Measurements from ENCODE around the gene GLG1.
A peak's percentile ranks its signal among the peaks of the same experiment; 100 is the strongest.

GLG1 gene

DNA sequence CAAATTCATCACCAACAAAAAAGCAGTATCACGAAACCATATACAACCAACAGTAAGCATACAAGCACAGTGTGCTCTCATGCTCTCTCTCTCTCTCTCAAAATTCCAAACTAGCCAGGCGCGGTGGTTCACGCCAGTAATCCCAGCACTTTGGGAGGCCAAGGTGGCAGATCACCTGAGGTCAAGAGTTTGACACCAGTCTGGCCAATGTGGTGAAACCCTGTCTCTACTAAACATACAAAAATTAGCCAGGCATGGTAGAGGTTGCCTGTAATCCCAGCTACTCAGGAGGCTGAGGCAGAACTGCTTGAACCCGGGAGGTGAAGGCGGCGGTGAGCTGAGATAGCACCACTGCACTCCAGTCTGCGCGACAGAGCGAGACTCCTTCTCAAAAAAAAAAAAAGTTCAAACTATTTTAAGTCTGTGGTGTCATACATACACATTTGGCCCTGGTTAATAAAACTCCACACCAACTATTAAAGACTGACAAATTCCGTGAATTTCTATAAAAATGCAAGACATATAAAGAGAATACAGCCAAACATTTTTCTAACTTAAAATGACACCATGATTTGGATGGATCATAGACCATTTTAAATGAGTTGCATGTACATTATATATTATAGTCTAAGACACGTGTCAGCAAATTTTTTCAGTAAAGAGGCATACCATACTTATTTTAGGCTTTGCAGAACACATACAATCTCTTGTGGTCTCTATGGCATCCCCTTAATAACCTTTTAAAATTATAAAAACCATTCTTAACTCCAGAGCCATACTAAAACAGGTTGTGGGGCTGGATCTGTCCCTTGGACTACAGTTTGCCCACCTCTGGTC, 30.9 kb downstream of the GLG1 start:
- H3K4me3 ChIP-seq (ENCODE audit: low read length) = no peak overlapping the region
- TF ChIP-seq CTCF (conservative IDR thresholded peaks at IDR 0.05; ENCODE audit: low read length) = no peak
- DNase-seq (ENCODE audit: low read depth) = no peak

GRCh38 chr16:74575175-74575806, 31.6 kb downstream of the GLG1 start:
- no peak overlapping the region for H3K4me3 ChIP-seq (ENCODE audit: low read length)
- TF ChIP-seq CTCF (conservative IDR thresholded peaks at IDR 0.05; ENCODE audit: low read length) = no peak
- DNase-seq (ENCODE audit: low read depth) = no peak

GRCh38 chr16:74574146-74574545, 32.8 kb downstream of the GLG1 start:
- DNase-seq (ENCODE audit: low read depth) = no peak
- no peak for TF ChIP-seq CTCF (conservative IDR thresholded peaks at IDR 0.05; ENCODE audit: low read length)
- H3K4me3 ChIP-seq (ENCODE audit: low read length) = no peak overlapping the region

DNA sequence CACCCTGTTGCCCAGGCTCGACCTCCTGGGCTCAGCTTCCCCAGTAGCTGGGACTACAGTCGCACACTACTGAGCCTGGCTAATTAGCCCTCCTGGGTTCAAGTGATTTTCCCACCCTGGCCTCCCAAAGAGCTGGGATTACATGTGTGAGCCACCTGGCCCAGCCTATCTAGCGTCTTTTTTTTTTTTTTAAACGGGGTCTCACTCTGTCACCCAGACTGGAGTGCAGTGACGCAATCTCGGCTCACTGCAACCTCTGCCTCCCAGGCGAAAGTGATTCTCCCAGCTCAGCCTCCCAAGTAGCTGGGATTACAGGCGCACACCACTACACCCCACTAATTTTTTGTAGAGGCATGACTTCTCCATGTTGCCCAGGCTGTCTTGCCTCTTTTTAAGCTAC, 33.3 kb downstream of the GLG1 start:
- no peak overlapping the region for H3K4me3 ChIP-seq (ENCODE audit: low read length)
- DNase-seq (ENCODE audit: low read depth) = no peak
- TF ChIP-seq CTCF (conservative IDR thresholded peaks at IDR 0.05; ENCODE audit: low read length) = no peak

- DNase-seq (ENCODE audit: low read depth) = no peak
- TF ChIP-seq CTCF (conservative IDR thresholded peaks at IDR 0.05; ENCODE audit: low read length) = no peak
- H3K4me3 ChIP-seq (ENCODE audit: low read length) = no peak overlapping the region
Observed at GRCh38 chr16:74570412-74571301, 36.3 kb downstream of the GLG1 start.

GRCh38 chr16:74568961-74569631, 37.8 kb downstream of the GLG1 start:
- peak; percentile 56 for DNase-seq (ENCODE audit: low read depth)
- TF ChIP-seq CTCF (conservative IDR thresholded peaks at IDR 0.05; ENCODE audit: low read length) = no peak
- H3K4me3 ChIP-seq (ENCODE audit: low read length) = no peak overlapping the region

Data from AG10803 (cell line).